Esophagus (tissue), 2 donors: Measurements from ENCODE around the gene PPAT. TPM values are rescaled to one million over a fixed set of nuclear protein-coding genes. Genes with fewer than 3 reads are reported as not detected.
"Not testable (repeated sequence)": the region's sequence is repeated elsewhere in the genome, so short reads cannot be mapped to it uniquely, and the experiment has no call there.

Source experiments
- H3K27ac ChIP-seq, 2 donors: one replicate each; pipeline ENCODE4 v1.5.1; 2013; ENCODE audit warnings: low read depth in 2 of 2, mild to moderate bottlenecking in 2 of 2, inconsistent platforms in 1 of 2, low read length in 1 of 2, moderate library complexity in 1 of 2
- H3K27me3 ChIP-seq, 2 donors: one replicate each; pipeline ENCODE4 v1.6.1; 2013; ENCODE audit warnings: low read length in 2 of 2, control low read depth in 1 of 2, mild to moderate bottlenecking in 1 of 2; ENCODE audit not compliant: insufficient read depth in 2 of 2, control insufficient read depth in 1 of 2
- H3K36me3 ChIP-seq, 2 donors: one replicate each; pipeline ENCODE4 v1.6.1; 2013; ENCODE audit warnings: low read length in 1 of 2; ENCODE audit not compliant: control insufficient read depth in 2 of 2, insufficient read depth in 2 of 2
- H3K4me1 ChIP-seq, 2 donors: one replicate each; pipeline ENCODE4 v1.6.1; 2013; ENCODE audit warnings: low read length in 1 of 2; ENCODE audit not compliant: control insufficient read depth in 2 of 2, insufficient read depth in 2 of 2
- H3K4me3 ChIP-seq, 2 donors: one replicate each; pipeline ENCODE4 v1.5.1; 2013; ENCODE audit warnings: low read length in 2 of 2, mild to moderate bottlenecking in 2 of 2, low read depth in 1 of 2, moderate library complexity in 1 of 2
- H3K9me3 ChIP-seq, 2 donors: one replicate each; pipeline ENCODE4 v1.6.1; 2013; ENCODE audit warnings: mild to moderate bottlenecking in 2 of 2, low read depth in 1 of 2, low read length in 1 of 2, moderate library complexity in 1 of 2; ENCODE audit not compliant: control insufficient read depth in 2 of 2, insufficient read depth in 1 of 2
- whole genome bisulfite sequencing, 2 donors: extraction: QIAGEN DNeasy Blood & Tissue Kit; methylation state at CpG; one replicate each; pipeline ENCODE4 v1.1.7; 2013; 5-methylcytosine and 5-hydroxymethylcytosine counted together
- polyA plus RNA-seq, 2 donors: library from polyadenylated mRNA; stranded (reverse); fragments of 200-250 nt; gene quantifications; one replicate each; pipeline ENCODE4 v1.2.3, GENCODE V29; 2013
- donor health status: healthy with polysubstance abuse.
- donor health status: Bipolar disorder and iron deficiency.

The PPAT gene
- polyA plus RNA-seq = 1 to 10 TPM; 2.6 to 3.8 TPM

DNA sequence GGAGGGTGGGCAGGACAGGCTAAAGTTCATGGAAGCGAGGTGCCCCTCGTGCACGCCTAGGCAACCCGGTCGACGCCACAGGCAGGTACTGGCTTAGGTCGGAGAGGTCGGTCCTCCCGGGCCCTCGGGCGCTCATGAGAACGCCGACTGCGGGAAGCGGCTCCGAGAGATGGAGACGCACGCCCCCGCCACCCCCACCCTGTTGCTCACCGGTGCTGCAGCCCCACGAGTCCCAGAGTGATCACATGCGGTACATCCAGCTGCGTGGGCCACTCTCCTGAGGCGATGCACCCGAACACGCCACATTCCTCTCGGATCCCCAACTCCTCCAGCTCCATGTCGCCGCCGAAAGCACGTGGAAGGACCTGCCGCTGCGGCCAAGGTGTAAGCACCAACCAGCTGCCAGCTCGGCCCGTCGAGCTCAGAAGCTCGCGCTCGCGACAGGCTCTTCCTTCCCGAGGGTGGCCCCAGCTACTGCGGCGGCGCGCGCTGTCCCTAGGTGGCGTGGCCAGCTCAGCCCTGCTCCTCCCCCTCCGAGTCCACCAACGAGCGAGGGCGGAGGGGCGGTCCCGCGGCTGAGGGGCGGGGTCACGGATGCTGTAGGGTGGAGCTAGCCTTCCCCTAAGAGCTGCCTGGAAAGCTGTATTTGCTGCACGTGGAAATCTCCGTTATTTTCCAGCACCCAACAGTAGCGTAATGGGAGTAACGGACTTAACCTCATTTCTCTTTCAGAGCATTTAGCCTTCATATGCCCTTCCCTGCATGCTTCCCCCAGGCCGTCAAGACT lies at the start of gene PPAT:
Gene PPAT (minus strand): TSS at position 476 of the 787 bp plus-strand sequence. CDS start 138 bp downstream, at position 338.
- Histone ChIP-seq H3K9me3 (no peaks in the 10 kb centered on the region), H3K27me3 (no peaks in the 10 kb centered on the region), H3K36me3 (no peaks in the 10 kb centered on the region), H3K4me3 (peak within 1 kb of the TSS; percentile 73 to 76), H3K4me1 (peaks cover 0 to 3% of the 10 kb centered on the region in 2 donors), H3K27ac (peak within 1 kb of the TSS; percentile 97)
- 0 to 1% methylated on average over 54 to 61 of the region's 61 CpGs for WGBS, 2 donors

DNA sequence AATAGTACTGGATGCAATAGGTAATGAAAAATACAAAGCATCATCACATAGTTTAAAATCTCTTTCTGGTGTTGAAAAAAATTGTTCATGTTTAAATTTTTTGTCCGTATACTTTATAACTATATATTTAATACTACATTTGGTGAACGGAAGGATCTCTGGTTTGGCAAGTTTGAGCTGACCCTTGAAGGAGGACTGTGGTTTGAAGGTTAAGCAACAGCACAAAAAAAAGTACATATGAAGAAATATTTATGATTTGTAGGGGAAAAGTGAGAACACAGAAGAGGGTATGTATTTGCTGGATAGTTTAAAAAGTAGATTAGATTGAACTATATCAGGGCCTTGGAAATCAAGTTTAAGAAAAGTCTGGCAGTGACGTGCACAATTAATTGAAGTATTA lies 45.3 kb upstream of the PPAT start:
- Histone ChIP-seq H3K9me3 (no peaks in the 10 kb centered on the region), H3K4me1 (no peaks in the 10 kb centered on the region), H3K36me3 (peaks cover 5 to 13% of the 10 kb centered on the region in 2 donors), H3K27ac (no peak overlapping the region), H3K27me3 (no peaks in the 10 kb centered on the region), H3K4me3 (no peak overlapping the region)
- WGBS, 2 donors = 88 to 90% methylated on average over 3 of the region's 3 CpGs

DNA sequence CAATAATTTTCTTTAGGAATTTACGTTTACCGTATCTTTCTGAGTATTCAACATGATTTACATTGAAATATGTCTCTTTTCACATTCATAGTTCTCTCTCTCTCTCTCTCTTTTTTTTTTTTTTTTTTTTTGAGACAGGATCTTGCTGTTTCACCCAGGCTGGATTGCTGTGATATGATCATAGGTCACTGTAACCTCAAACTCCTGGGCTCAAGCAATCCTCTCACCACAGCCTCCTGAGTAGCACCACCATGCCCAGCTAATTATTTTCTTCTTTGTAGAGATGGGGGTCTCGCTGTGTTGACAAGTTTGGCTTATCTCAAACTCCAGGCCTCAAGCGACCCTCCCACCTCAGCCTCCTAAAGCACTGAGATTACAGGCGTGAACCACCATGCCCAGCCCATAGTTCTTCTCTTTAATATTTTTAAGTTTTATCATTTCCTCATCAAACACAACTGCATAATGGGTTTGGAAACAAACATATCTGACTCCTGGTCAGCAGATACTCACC lies 41.8 kb upstream of the PPAT start:
- Histone ChIP-seq H3K27me3 (no peaks in the 10 kb centered on the region), H3K27ac (no peak overlapping the region), H3K36me3 (peaks cover 7 to 15% of the 10 kb centered on the region in 2 donors), H3K9me3 (no peaks in the 10 kb centered on the region), H3K4me1 (no peaks in the 10 kb centered on the region), H3K4me3 (no peak overlapping the region)
- WGBS, 2 donors = 96 to 97% methylated on average over 5 of the region's 5 CpGs

DNA sequence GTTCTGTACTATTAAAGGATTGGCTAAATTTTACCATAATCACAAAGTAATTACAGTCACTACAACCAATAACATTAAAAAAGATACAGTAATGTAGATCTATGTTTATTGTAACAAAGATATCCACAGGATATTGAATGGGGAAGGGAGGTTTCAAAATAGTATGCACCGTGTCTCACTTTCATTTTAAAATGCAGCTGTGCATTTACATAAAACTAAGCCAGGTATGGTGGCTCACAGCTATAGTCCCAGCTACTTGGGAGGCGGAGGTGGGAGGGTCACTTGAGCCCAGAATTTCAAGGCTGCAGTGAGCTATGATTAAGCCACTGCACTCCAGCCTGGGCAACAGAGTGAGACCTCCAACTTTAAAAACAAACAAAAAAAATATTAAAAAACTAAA lies 40.5 kb upstream of the PPAT start:
- H3K9me3 ChIP-seq = no peaks in the 10 kb centered on the region
- 87 to 92% methylated on average over 2 of the region's 2 CpGs for WGBS, 2 donors
- H3K36me3 ChIP-seq = peaks cover 9 to 15% of the 10 kb centered on the region in 2 donors
- no peaks in the 10 kb centered on the region for H3K4me1 ChIP-seq
- no peak overlapping the region for H3K4me3 ChIP-seq
- no peak overlapping the region for H3K27ac ChIP-seq
- H3K27me3 ChIP-seq = no peaks in the 10 kb centered on the region

DNA sequence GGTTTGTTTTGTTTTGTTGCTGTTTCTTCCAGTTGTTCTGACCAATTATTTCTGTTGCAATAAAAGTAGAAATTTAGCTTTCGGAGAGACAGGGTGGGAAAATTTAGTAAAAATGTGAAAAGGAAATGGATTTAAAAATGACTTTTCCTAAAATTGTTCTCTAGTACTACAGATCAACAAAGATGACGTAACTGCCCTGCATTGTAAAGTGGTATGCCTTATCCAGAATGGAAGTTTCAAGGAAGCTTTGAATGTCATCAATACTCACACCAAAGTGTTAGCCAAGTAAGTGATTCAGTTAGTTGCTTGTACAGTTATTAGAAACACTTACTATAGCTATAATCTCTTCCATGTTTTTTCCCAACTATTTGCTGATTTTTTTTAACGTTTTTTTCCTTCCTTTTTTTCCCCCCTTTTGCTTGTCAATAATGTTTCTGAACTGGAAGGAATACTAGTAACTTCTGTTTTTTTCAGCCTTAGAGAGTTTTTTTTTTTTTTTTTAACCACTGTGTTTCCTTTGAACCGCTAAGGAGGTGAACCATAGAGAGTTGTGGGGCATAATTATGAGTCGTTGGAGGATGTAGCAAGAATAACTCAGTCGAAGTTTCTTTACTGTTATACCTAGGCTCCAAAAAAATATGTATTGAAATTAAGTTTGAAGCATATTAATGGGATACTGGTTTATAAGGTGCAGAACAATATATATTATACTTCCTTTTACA lies 34.2 kb upstream of the PPAT start:
- no peaks in the 10 kb centered on the region for H3K9me3 ChIP-seq
- WGBS, 2 donors = 66 to 68% methylated on average over 6 of the region's 6 CpGs
- H3K4me1 ChIP-seq = peaks cover 0 to 7% of the 10 kb centered on the region in 2 donors
- H3K36me3 ChIP-seq = peaks cover 4 to 7% of the 10 kb centered on the region in 2 donors
- H3K27me3 ChIP-seq = no peaks in the 10 kb centered on the region
- no peak overlapping the region for H3K4me3 ChIP-seq
- H3K27ac ChIP-seq = no peak overlapping the region

DNA sequence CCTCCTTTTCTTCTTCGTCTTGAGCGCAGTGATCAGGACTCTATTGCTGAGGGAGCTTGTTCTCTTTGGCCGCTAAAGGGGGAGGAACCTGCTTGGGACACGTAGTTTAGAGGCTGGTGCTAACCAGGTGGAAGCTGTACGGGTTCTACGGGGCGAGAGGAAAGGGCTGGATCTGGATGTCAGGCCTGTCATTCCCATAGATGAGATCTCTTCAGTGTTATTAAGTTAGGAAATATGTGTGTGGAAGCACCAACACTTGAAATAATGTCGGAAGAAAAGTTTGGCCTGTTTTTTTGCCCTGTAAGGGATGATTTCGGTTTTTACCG lies 32.6 kb upstream of the PPAT start:
- Histone ChIP-seq H3K36me3 (peaks cover 2% of the 10 kb centered on the region in 2 donors), H3K9me3 (no peaks in the 10 kb centered on the region), H3K27me3 (no peaks in the 10 kb centered on the region), H3K4me1 (peaks cover 0 to 7% of the 10 kb centered on the region in 2 donors), H3K4me3 (peak overlapping the region; percentile 79 to 100), H3K27ac (peak overlapping the region; percentile 90 to 97)
- 0 to 2% methylated on average over 10 of the region's 10 CpGs for WGBS, 2 donors

DNA sequence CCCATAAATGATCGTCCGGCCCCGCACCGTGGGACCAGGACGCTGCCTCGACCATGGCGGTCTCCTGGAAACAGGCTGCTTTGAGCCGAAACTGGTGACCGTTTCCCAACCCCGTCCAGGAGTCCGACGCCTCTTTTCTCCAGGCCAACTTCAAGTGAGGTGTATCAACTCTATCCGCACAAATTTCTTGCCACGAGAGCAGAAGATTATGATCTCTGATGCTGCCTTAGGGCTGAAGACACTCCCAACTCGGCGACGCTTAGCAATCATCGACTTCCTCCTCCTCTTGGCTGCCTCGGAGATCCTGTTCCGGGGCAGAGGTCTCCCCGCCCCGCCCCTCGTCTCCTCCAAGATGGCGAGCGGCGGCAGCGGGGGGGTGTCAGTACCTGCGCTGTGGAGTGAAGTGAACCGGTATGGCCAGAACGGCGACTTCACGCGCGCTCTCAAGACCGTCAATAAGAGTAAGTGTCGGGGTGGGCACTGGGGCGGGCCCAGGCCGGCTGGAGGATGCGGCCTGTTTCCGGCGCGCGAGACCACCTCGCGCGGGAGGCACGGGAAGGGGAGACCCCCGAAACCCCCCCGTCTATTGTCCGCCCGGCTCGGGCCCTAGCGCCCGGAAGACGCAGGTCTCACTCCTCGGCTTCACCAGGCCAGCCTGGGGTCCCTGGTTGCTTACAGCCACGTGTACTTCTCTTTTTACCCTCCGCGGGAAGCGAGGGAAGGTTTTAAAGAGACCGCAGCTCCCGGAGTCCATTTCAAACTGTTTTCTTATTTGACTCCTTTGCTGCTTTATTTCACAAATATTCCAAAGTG lies 32.1 kb upstream of the PPAT start, which contains the start of gene SRP72:
Gene SRP72 (plus strand): TSS at position 334 of the 813 bp plus-strand sequence. CDS start 19 bp downstream, at position 353.
- H3K4me3 ChIP-seq = peak within 1 kb of the TSS; percentile 79 to 100
- H3K36me3 ChIP-seq = peaks cover 2% of the 10 kb centered on the region in 2 donors
- H3K4me1 ChIP-seq = peaks cover 0 to 7% of the 10 kb centered on the region in 2 donors
- peak within 1 kb of the TSS; percentile 90 to 97 for H3K27ac ChIP-seq
- H3K9me3 ChIP-seq = no peaks in the 10 kb centered on the region
- 0% methylated on average over 56 to 62 of the region's 62 CpGs for WGBS, 2 donors
- no peaks in the 10 kb centered on the region for H3K27me3 ChIP-seq

DNA sequence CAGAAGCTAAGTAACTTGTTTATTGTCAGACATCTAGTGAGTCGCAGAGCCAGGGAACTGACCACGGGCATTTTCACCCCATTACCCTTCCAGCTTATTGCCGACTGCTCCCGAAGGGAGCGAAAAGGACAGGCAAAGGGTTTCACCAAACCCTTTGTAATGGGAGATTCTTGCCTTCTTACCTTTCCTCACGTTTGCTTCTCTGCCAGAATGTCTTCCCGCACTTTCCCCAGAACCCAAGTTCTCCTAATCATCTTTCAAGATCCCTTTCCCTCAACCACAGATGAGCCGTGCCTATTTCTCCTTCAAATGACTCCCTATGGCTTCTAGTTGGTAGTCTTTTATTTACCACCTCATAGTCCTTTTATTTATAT lies 31.5 kb upstream of the PPAT start:
- Histone ChIP-seq H3K36me3 (peaks cover 2% of the 10 kb centered on the region in 2 donors), H3K9me3 (no peaks in the 10 kb centered on the region), H3K4me3 (peak overlapping the region; percentile 79 to 100), H3K27ac (peak overlapping the region; percentile 90 to 97), H3K4me1 (peaks cover 0 to 7% of the 10 kb centered on the region in 2 donors), H3K27me3 (no peaks in the 10 kb centered on the region)
- 0 to 1% methylated on average over 8 of the region's 8 CpGs for whole genome bisulfite sequencing, 2 donors

DNA sequence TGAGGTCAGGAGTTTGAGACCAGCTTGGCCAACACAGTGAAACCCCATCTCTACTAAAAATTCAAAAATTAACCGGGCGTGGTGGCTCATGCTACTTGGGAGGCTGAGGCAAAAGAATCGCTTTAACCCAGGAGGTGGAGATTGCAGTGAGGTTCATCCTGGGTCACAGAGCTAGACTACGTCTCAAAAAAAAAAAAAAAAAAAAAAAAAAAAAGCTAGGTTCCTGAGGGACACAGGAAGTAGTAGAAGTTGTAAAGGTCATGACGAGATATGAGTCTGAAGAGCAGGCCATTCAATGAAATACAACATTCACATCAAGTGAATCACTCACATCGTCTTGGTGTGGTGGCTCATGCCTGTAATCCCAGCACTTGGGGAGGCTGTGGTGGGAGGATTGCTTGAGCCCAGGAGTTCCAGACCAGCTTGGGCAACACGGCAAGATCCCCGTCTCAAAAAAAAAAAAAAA lies 30.9 kb upstream of the PPAT start:
- not testable (repeated sequence) for H3K27ac ChIP-seq, H3K36me3 ChIP-seq, H3K27me3 ChIP-seq, H3K9me3 ChIP-seq, H3K4me1 ChIP-seq
- WGBS, 2 donors = 15 to 19% methylated on average over 8 of the region's 8 CpGs
- H3K4me3 ChIP-seq = peak overlapping the region; percentile 79 to 100
